HepG2 (cell line): ENCODE results near the gene MATN1. TPM values are rescaled to one million over a fixed set of nuclear protein-coding genes. Genes with fewer than 3 reads are reported as not detected.

Source experiments
- ATAC-seq: fragments of 200-7000 bp; cut with Tn5 transposase; 3 replicates; pipeline ENCODE4 v1.9.1; 2020; ENCODE audit warnings: mild to moderate bottlenecking, moderate library complexity
- BruUV-seq: library from RNA; stranded (reverse); fragments of 400-500 nt; replicated peaks from 2 replicates; lab custom pipeline; 2021; lab: Mats Ljungman, UMichigan
- CTCF ChIA-PET: fragments of 300-600 bp; formaldehyde crosslinking; extraction: SDS; loops from one replicate; lab custom pipeline; 2021; ENCODE audit warnings: low total read pairs, inconsistent platforms, low intra/inter-chr PET ratio; lab: Yijun Ruan, JAX
- POLR2A ChIA-PET: fragments of 350-600 bp; sonication (Branson Sonifier 250); formaldehyde crosslinking; loops from one replicate; lab custom pipeline; 2020; ENCODE audit warnings: antibody characterized with exemption, inconsistent platforms; lab: Yijun Ruan, JAX
- DNase-seq: peaks from one replicate; pipeline ENCODE4 v3.0.0-alpha.2; 2015; ENCODE audit warnings: low spot score
- FAIRE-seq: peaks from 3 replicates; lab custom pipeline; 2011; peaks lifted over from hg19 to GRCh38; lab: Jason Lieb, UNC
- H2AFZ ChIP-seq: one replicate; pipeline ENCODE4 v1.6.1; 2011; ENCODE audit warnings: low read length, inconsistent platforms
- H3K27ac ChIP-seq: fragments of 300-600 bp; 3 replicates; pipeline ENCODE4 v1.8.0; 2011; ENCODE audit warnings: mixed run types, mild to moderate bottlenecking, mixed read lengths, low read length, inconsistent platforms; ENCODE audit not compliant: insufficient read depth; ENCODE audit errors: extremely low read length
- H3K27me3 ChIP-seq, 2 experiments: fragments of 200-600 bp in 1 of 2; 2 replicates in 1 of 2; 3 replicates in 1 of 2; pipeline versions ENCODE4 v1.6.0 to v1.8.0; 2011; ENCODE audit warnings: low read length in 2 of 2, mild to moderate bottlenecking in 2 of 2, moderate library complexity in 2 of 2, inconsistent platforms in 1 of 2; ENCODE audit not compliant: insufficient read depth in 2 of 2, control insufficient read depth in 1 of 2
- H3K36me3 ChIP-seq, 2 experiments: fragments of 200-600 bp in 1 of 2; replicated peaks in 1 of 2; 2 replicates in 1 of 2; 3 replicates in 1 of 2; pipeline versions ENCODE4 v1.5.1 to v1.8.0; 2011; ENCODE audit warnings: low read length in 2 of 2, inconsistent platforms in 1 of 2; ENCODE audit not compliant: insufficient read depth in 2 of 2, control insufficient read depth in 1 of 2
- H3K4me1 ChIP-seq: 2 replicates; pipeline ENCODE4 v1.5.1; 2012; ENCODE audit warnings: low read length, inconsistent platforms; ENCODE audit not compliant: insufficient read depth
- H3K4me2 ChIP-seq: 2 replicates; pipeline ENCODE4 v1.6.0; 2011; ENCODE audit warnings: low read depth, low read length, inconsistent platforms
- H3K4me3 ChIP-seq, 3 experiments: fragments of 200-600 bp in 1 of 3; sonication (generic), shearing (Covaris generic) in 1 of 3; replicated peaks in 1 of 3; 2 replicates each; pipeline ENCODE4 v1.5.1; 2011 to 2016; ENCODE audit warnings: low read length in 3 of 3, inconsistent platforms in 2 of 3, low read depth in 2 of 3, mild to moderate bottlenecking in 2 of 3, control low read depth in 1 of 3, mixed read lengths in 1 of 3; ENCODE audit not compliant: insufficient read depth in 1 of 3
- H3K79me2 ChIP-seq: one replicate; pipeline ENCODE4 v1.6.1; 2011; ENCODE audit warnings: low read length, inconsistent platforms; ENCODE audit not compliant: insufficient read depth
- H3K9ac ChIP-seq: 2 replicates; pipeline ENCODE4 v1.6.0; 2011; ENCODE audit warnings: mild to moderate bottlenecking, low read depth, low read length, inconsistent platforms; ENCODE audit not compliant: insufficient read depth
- H3K9me3 ChIP-seq: 2 replicates; pipeline ENCODE4 v1.5.1; 2012; ENCODE audit warnings: mild to moderate bottlenecking, low read length
- H4K20me1 ChIP-seq: 2 replicates; pipeline ENCODE4 v1.6.0; 2011; ENCODE audit warnings: inconsistent platforms, mild to moderate bottlenecking, low read length, moderate library complexity; ENCODE audit not compliant: insufficient read depth
- EEA1 ChIP-seq: sonication (generic); formaldehyde crosslinking; IDR thresholded peaks from 2 replicates; pipeline ENCODE4 v1.5.1; 2020; ENCODE audit warnings: mild to moderate bottlenecking, missing genetic modification reagents, borderline replicate concordance
- GATA4 ChIP-seq: sonication (generic); IDR thresholded peaks from 2 replicates; pipeline ENCODE4 v1.6.1; 2016; ENCODE audit warnings: antibody characterized with exemption, low read depth, borderline replicate concordance
- HMG20A ChIP-seq: IDR thresholded peaks from 2 replicates; pipeline ENCODE4 v1.6.1; 2016; ENCODE audit warnings: borderline replicate concordance
- HNRNPL ChIP-seq: fragments of 200-400 bp; formaldehyde crosslinking; IDR thresholded peaks from 2 replicates; pipeline ENCODE4 v1.6.1; 2017; ENCODE audit warnings: mild to moderate bottlenecking, low read depth, low read length
- SAP130 ChIP-seq: IDR thresholded peaks from 2 replicates; pipeline ENCODE4 v1.6.1; 2016; ENCODE audit warnings: low read depth
- U2AF2 ChIP-seq: fragments of 200-400 bp; formaldehyde crosslinking; IDR thresholded peaks from 2 replicates; pipeline ENCODE4 v1.6.1; 2017; ENCODE audit warnings: low read depth, mild to moderate bottlenecking, low read length
- ZMYM3 ChIP-seq: sonication (generic); formaldehyde crosslinking; IDR thresholded peaks from 2 replicates; pipeline ENCODE4 v1.5.1; 2020; ENCODE audit warnings: mild to moderate bottlenecking, missing genetic modification reagents
- WGBS: methylation state at CpG from one replicate; pipeline ENCODE4 v1.1.6; 2017; ENCODE audit warnings: low lambda C conversion rate; 5-methylcytosine and 5-hydroxymethylcytosine counted together
- in situ Hi-C: cut with HindIII; loops from 2 replicates; pipeline ENCODE4 v1.10.0; 2017; ENCODE audit warnings: low pct_unique_long_range_greater_than_20kb; ENCODE audit not compliant: extremely low pct_ligation_motif_present
- intact Hi-C: fragments of 100-400 bp; cut with micrococcal nuclease; formaldehyde crosslinking; loops from one replicate; pipeline ENCODE4 v1.10.0; 2022; ENCODE audit not compliant: unreplicated experiment
- polyA plus RNA-seq, 8 experiments: library from polyadenylated mRNA; depleted of rRNA in 3 of 8; stranded (reverse) in 7 of 8; unstranded in 1 of 8; fragments of >200 nt; fragmentation: Illumina TruSeq in 4 of 8; extraction: Trizol in 4 of 8; gene quantifications; 2 replicates each; pipeline versions ENCODE4 v1.2.1 to v1.2.3, GENCODE V29; 2011 to 2016; ENCODE audit warnings: low read depth in 4 of 8, missing spikeins in 1 of 8, mixed read lengths in 1 of 8; ENCODE audit not compliant: insufficient read depth in 1 of 8
- total RNA-seq, 5 experiments: library from RNA; depleted of rRNA; stranded (reverse); fragments of >200 nt; fragmentation: Illumina TruSeq; extraction: Trizol; gene quantifications; 2 replicates each; pipeline ENCODE4 v1.2.3, GENCODE V29; 2016; ENCODE audit warnings: low read depth in 1 of 5
- TF ChIP-seq, protein P1 (sequence below): sonication (generic); formaldehyde crosslinking; IDR thresholded peaks from 2 replicates; pipeline ENCODE4 v1.4.0; 2020; ENCODE audit warnings: mild to moderate bottlenecking, low read depth, missing genetic modification reagents
- TF ChIP-seq, protein P2 (sequence below): sonication (generic); formaldehyde crosslinking; IDR thresholded peaks from 2 replicates; pipeline ENCODE4 v1.9.0; 2022; ENCODE audit warnings: low read depth, missing genetic modification reagents
- TF ChIP-seq, protein P3 (sequence below): sonication (generic); formaldehyde crosslinking; IDR thresholded peaks from 2 replicates; pipeline ENCODE4 v1.5.1; 2020; ENCODE audit warnings: mild to moderate bottlenecking, missing genetic modification reagents

MATN1 gene
- total and polyA plus RNA-seq, 2 of the 13 experiments (the other 11 are each of a cell fraction or from before 2014, with no cell fraction given), result 0.04 to 0.05 TPM

- in situ Hi-C loops (loop anchor here (10.0 kb wide), 2 partner anchors 296 to 906 kb away; no protein-coding TSS in a partner anchor), intact Hi-C loops (loop anchor here (10.0 kb wide), 1 partner anchor 1466 kb away; the partner anchor contains the start of genes MECR and PTPRU)
- FAIRE-seq, result no peak
- Histone ChIP-seq H3K4me1 (no peaks in the 10 kb centered on the region), H4K20me1 (no peaks in the 10 kb centered on the region)
- CTCF ChIA-PET, result no interaction called here
- TF ChIP-seq U2AF2, result no peak
- TF ChIP-seq EEA1 (CRISPR knock-in tag), result no peak
- TF ChIP-seq, all 625 proteins: peak for 0
- no peaks in the 10 kb centered on the region for H3K36me3 ChIP-seq
- POLR2A ChIA-PET, result no interaction called here
- no peak overlapping the region for H3K4me2 ChIP-seq
- 0% methylated on average over 2 of the region's 2 CpGs for WGBS
- H3K27me3 ChIP-seq, result peaks cover 1 to 9% of the 10 kb centered on the region in 2 experiments; a peak in 1 of 5 replicates
- DNase-seq (no peak), ATAC-seq (no peak)
- no peak overlapping the region for H3K9ac ChIP-seq
- H3K79me2 ChIP-seq, result no peaks in the 10 kb centered on the region
- H3K4me3 ChIP-seq, result no peak overlapping the region
- no TSS peak for BruUV-seq
- H2AFZ ChIP-seq, result no peak overlapping the region
- H3K9me3 ChIP-seq, result no peaks in the 10 kb centered on the region
- H3K27ac ChIP-seq, result no peak overlapping the region
These were observed 22.1 kb downstream of the MATN1 start for GRCh38 chr1:30701258-30701633.

- WGBS, result 0% methylated on average over 3 of the region's 7 CpGs
- Histone ChIP-seq H3K79me2 (no peaks in the 10 kb centered on the region), H2AFZ (no peak overlapping the region), H3K36me3 (no peaks in the 10 kb centered on the region), H3K9ac (no peak overlapping the region), H3K27me3 (peaks cover 1 to 8% of the 10 kb centered on the region in 2 experiments; a peak in 1 of 5 replicates), H3K9me3 (no peaks in the 10 kb centered on the region), H3K4me1 (no peaks in the 10 kb centered on the region), H3K27ac (no peak overlapping the region), H3K4me3 (no peak overlapping the region), H4K20me1 (no peaks in the 10 kb centered on the region), H3K4me2 (no peak overlapping the region)
- intact Hi-C loops, result loop anchor here (10.0 kb wide), 1 partner anchor 1466 kb away; the partner anchor contains the start of genes MECR and PTPRU
- ATAC-seq (no peak), FAIRE-seq (no peak), DNase-seq (no peak)
- ChIA-PET POLR2A (no interaction called here), CTCF (no interaction called here)
- in situ Hi-C loops, result loop anchor here (10.0 kb wide), 2 partner anchors 296 to 906 kb away; no protein-coding TSS in a partner anchor
- no TSS peak for BruUV-seq
- TF ChIP-seq HMG20A (CRISPR knock-in tag) (no peak), ZMYM3 (CRISPR knock-in tag) (no peak), SAP130 (CRISPR knock-in tag) (no peak), GATA4 (no peak), HNRNPL (no peak)
- TF ChIP-seq, protein P1, sequence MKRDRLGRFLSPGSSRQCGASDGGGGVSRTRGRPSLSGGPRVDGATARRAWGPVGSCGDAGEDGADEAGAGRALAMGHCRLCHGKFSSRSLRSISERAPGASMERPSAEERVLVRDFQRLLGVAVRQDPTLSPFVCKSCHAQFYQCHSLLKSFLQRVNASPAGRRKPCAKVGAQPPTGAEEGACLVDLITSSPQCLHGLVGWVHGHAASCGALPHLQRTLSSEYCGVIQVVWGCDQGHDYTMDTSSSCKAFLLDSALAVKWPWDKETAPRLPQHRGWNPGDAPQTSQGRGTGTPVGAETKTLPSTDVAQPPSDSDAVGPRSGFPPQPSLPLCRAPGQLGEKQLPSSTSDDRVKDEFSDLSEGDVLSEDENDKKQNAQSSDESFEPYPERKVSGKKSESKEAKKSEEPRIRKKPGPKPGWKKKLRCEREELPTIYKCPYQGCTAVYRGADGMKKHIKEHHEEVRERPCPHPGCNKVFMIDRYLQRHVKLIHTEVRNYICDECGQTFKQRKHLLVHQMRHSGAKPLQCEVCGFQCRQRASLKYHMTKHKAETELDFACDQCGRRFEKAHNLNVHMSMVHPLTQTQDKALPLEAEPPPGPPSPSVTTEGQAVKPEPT, result no peak
- TF ChIP-seq, protein P2, sequence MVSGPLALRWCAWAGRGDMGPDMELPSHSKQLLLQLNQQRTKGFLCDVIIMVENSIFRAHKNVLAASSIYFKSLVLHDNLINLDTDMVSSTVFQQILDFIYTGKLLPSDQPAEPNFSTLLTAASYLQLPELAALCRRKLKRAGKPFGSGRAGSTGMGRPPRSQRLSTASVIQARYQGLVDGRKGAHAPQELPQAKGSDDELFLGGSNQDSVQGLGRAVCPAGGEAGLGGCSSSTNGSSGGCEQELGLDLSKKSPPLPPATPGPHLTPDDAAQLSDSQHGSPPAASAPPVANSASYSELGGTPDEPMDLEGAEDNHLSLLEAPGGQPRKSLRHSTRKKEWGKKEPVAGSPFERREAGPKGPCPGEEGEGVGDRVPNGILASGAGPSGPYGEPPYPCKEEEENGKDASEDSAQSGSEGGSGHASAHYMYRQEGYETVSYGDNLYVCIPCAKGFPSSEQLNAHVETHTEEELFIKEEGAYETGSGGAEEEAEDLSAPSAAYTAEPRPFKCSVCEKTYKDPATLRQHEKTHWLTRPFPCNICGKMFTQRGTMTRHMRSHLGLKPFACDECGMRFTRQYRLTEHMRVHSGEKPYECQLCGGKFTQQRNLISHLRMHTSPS (CRISPR knock-in tag), result no peak
- TF ChIP-seq, protein P3, sequence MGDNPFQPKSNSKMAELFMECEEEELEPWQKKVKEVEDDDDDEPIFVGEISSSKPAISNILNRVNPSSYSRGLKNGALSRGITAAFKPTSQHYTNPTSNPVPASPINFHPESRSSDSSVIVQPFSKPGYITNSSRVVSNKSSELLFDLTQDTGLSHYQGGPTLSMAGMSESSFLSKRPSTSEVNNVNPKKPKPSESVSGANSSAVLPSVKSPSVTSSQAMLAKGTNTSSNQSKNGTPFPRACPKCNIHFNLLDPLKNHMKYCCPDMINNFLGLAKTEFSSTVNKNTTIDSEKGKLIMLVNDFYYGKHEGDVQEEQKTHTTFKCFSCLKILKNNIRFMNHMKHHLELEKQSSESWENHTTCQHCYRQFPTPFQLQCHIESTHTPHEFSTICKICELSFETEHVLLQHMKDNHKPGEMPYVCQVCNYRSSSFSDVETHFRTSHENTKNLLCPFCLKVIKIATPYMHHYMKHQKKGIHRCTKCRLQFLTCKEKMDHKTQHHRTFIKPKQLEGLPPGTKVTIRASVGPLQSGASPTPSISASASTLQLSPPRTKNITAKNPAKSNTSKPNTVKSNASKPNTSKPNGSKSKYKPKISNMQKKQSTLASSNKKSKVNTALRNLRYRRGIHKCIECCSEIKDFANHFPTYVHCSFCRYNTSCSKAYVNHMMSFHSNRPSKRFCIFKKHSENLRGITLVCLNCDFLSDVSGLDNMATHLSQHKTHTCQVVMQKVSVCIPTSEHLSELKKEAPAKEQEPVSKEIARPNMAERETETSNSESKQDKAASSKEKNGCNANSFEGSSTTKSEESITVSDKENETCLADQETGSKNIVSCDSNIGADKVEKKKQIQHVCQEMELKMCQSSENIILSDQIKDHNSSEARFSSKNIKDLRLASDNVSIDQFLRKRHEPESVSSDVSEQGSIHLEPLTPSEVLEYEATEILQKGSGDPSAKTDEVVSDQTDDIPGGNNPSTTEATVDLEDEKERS (CRISPR knock-in tag), result no peak
These were observed 22.7 kb downstream of the MATN1 start for GRCh38 chr1:30700528-30701257.
